Measurements from ENCODE around the gene MDK. TPM values are rescaled to one million over a fixed set of nuclear protein-coding genes. Genes with fewer than 3 reads are reported as not detected.

MDK gene
- total RNA-seq, result 443 and 505 TPM in 2 replicates

GRCh38 chr11:46381048-46381818 lies at the start of gene MDK:
TSS of gene MDK (plus strand) at chr11:46381669. CDS start at chr11:46382058, 389 bp downstream.

DNA sequence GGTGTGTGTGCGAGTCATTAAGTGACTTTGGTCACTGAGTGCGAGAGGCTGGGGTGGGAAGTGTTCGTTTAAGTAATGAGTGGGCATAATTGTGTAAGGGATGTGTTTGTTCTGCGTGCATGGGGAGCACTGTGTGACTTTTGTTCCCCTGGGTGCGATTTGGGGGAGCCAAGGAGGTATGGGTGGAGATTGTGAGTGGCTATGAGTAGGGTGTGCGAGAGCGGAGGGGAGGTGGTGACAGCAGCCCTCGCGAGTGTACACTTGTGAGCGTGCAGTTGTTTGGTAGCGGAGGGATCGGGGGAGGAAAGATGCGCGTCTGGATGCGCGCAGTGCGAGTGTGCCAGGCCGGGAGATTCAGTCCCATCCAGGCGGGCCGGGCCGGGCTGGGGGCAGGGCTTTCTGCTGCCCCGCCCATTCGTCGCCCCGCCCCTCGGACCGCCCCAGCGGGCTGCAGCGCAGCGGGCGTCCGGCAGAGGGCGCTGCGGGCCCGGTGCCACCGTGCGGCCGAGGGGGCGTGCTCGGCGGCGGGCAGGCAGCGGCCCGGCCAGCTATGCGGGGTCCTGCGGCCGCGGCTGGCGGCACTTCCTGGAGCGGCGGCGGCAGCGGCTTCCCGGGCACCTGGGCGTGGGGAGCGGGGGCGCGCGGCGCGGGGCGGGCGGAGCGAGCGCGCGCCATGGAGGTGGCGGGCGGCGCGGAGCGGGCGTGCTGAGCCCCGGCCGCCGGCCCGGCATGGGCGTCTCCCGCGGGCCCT lies 34.4 kb upstream of the MDK start, which contains the start of gene DGKZ:
Gene DGKZ, plus strand, starts transcription at position 578 of the 751 bp plus-strand sequence. CDS start 197 bp downstream, outside the sequence.

DNA sequence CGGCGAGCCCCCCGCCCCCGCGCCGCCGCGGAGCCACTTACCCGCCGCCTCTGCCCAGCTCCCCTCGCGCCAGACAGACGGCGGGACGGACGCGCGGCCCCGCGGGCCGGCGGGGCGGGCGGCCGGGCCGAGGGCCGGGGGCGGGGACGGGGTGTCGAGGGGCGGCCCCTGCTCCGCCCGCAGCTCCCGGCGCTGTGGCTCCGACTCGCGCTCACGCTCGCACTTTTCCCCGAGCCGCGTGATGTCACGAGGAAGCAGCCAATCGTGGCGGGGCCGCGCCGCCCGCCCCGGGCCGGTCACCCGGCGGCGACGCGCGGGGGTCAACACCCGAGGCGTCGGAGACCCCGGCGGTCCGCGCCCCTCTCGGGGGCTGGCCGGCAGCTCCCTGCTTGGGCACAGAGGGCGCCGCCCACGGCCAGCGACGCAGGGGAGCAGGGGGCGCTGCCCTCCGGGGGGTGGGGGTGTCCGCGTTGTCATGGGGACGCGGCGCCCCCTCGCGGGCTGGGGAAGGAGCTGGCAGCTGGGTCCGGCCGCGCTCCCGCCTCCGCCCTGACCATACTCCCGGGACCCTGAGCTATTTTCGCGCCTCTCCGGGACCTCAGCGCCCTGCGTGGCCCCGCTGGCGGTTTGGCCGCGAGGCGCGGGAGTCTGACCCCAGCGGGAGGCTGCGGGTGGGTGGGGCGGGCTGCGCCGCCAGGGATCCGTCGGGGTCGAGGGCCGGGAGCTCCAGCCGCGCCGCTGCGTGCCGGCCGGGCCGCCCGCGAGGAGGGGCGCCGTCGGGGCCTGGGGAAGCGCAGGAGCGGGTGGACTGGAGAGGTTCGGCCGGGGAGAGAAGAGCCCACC lies 10.3 kb downstream of the MDK start, which contains the start of gene CHRM4:
Gene CHRM4, minus strand, starts transcription at position 199 of the 843 bp plus-strand sequence. CDS start 5,219 bp downstream, outside the sequence.

Other genes starting within 250 kb of the MDK start
- gene CREB3L1, start 104.0 kb upstream of the MDK start, total RNA-seq, result 37.4 and 41.9 TPM in 2 replicates
- 34.9 and 42.9 TPM in 2 replicates for gene DGKZ, start 34.2 kb upstream of the MDK start, total RNA-seq
- 0.39 TPM in 1 of 2 replicates, not detected in the other for gene CHRM4, start 10.1 kb downstream of the MDK start, total RNA-seq
- 19.2 and 21.9 TPM in 2 replicates for gene AMBRA1, start 212.4 kb downstream of the MDK start, total RNA-seq
- gene HARBI1, start 235.6 kb downstream of the MDK start, total RNA-seq, result 3.6 and 4.0 TPM in 2 replicates
- gene ATG13, start 235.9 kb downstream of the MDK start, total RNA-seq, result 95.4 and 109 TPM in 2 replicates

All from epithelial cell of alveolus of lung (primary cell).